Fibroblast of skin of scalp (primary cell): ENCODE results near the gene ALPI.
A peak's percentile ranks its signal among the peaks of the same experiment; 100 is the strongest.

Source experiments
- DNase-seq: peaks from one replicate; pipeline ENCODE4 v3.0.0-alpha.2; 2013

The ALPI gene

GRCh38 chr2:232465061-232465460 lies 9.1 kb downstream of the ALPI start:
- DNase-seq, result no peak

GRCh38 chr2:232466221-232466620 lies 10.3 kb downstream of the ALPI start:
- DNase-seq, result no peak

GRCh38 chr2:232473467-232473890 lies 17.5 kb downstream of the ALPI start:
- DNase-seq, result peak; percentile 17

GRCh38 chr2:232476045-232476444 lies 20.1 kb downstream of the ALPI start:
- DNase-seq, result no peak

- DNase-seq, result no peak
Observed at GRCh38 chr2:232476791-232477190, 20.8 kb downstream of the ALPI start.

- no peak for DNase-seq
Observed at GRCh38 chr2:232477751-232478510, 22.0 kb downstream of the ALPI start.

- no peak for DNase-seq
Observed at GRCh38 chr2:232478571-232479340, 22.8 kb downstream of the ALPI start.

GRCh38 chr2:232479341-232480200 lies 23.6 kb downstream of the ALPI start:
- no peak for DNase-seq

- DNase-seq, result no peak
Observed at GRCh38 chr2:232480201-232481190, 24.5 kb downstream of the ALPI start.

GRCh38 chr2:232481322-232482140 lies 25.6 kb downstream of the ALPI start:
- no peak for DNase-seq

GRCh38 chr2:232482301-232483238 lies 26.6 kb downstream of the ALPI start:
- DNase-seq, result no peak

- no peak for DNase-seq
Observed at GRCh38 chr2:232483311-232483922, 27.5 kb downstream of the ALPI start.

- no peak for DNase-seq
Observed at GRCh38 chr2:232483923-232484627, 28.1 kb downstream of the ALPI start.

- DNase-seq, result no peak
Observed at GRCh38 chr2:232484628-232485347, 28.8 kb downstream of the ALPI start.

GRCh38 chr2:232485348-232485756 lies 29.4 kb downstream of the ALPI start:
- DNase-seq, result no peak

- DNase-seq, result no peak
Observed at GRCh38 chr2:232485757-232486557, 30.0 kb downstream of the ALPI start.
